HEK293 (cell line): Measurements from ENCODE around the gene CAV1.

ENCODE experiments used
- CTCF ChIA-PET: fragments of 350-600 bp; formaldehyde crosslinking; extraction: SDS; loops from one replicate; lab custom pipeline; 2021; ENCODE audit warnings: antibody characterized with exemption; lab: Yijun Ruan, JAX
- POLR2A ChIA-PET: fragments of 300-600 bp; formaldehyde crosslinking; extraction: SDS; loops from one replicate; lab custom pipeline; 2020; ENCODE audit warnings: antibody characterized with exemption, inconsistent platforms; lab: Yijun Ruan, JAX
- H3K27ac ChIP-seq: fragments of 200-500 bp; sonication (Bioruptor generic); 2 replicates; pipeline ENCODE4 v1.5.1; 2014; ENCODE audit warnings: low read depth, low read length, control low read depth, inconsistent platforms; ENCODE audit errors: extremely low read depth
- H3K36me3 ChIP-seq, 2 experiments: fragments of 200-500 bp in 1 of 2; sonication (Bioruptor generic) in 1 of 2; 1 replicate in 1 of 2; 2 replicates in 1 of 2; pipeline ENCODE4 v1.5.1; 2014 to 2017; ENCODE audit warnings: inconsistent platforms in 2 of 2, low read length in 2 of 2; ENCODE audit not compliant: control insufficient read depth in 2 of 2, insufficient read depth in 1 of 2
- H3K4me1 ChIP-seq: fragments of 200-500 bp; sonication (Bioruptor generic); 2 replicates; pipeline ENCODE4 v1.5.1; 2014; ENCODE audit warnings: mild to moderate bottlenecking, low read length, inconsistent platforms; ENCODE audit not compliant: control insufficient read depth, insufficient read depth
- H3K4me3 ChIP-seq: 2 replicates; pipeline ENCODE4 v1.5.1; 2011; ENCODE audit warnings: low read depth, mild to moderate bottlenecking, control low read depth, low read length, moderate library complexity
- H3K9me3 ChIP-seq: fragments of 200-500 bp; sonication (Bioruptor generic); 2 replicates; pipeline ENCODE4 v1.5.1; 2014; ENCODE audit warnings: low read depth, low read length, inconsistent platforms; ENCODE audit not compliant: control insufficient read depth, insufficient read depth
- BCL11B ChIP-seq: fragments of 450-650 bp; formaldehyde crosslinking; IDR thresholded peaks from 2 replicates; pipeline ENCODE4 v1.5.1; 2016; ENCODE audit warnings: low read depth, missing biosample characterization, missing genetic modification characterization
- CTCF ChIP-seq: fragments of 450-650 bp; formaldehyde crosslinking; IDR thresholded peaks from 2 replicates; pipeline ENCODE4 v1.5.1; 2016; ENCODE audit warnings: missing biosample characterization, missing genetic modification characterization
- GFI1B ChIP-seq: fragments of 450-650 bp; formaldehyde crosslinking; IDR thresholded peaks from 2 replicates; pipeline ENCODE4 v1.5.1; 2016; ENCODE audit warnings: missing biosample characterization, missing genetic modification characterization
- PRDM2 ChIP-seq: fragments of 450-650 bp; formaldehyde crosslinking; IDR thresholded peaks from 2 replicates; pipeline ENCODE4 v1.5.1; 2016; ENCODE audit warnings: missing biosample characterization, missing genetic modification characterization, borderline replicate concordance
- TSHZ1 ChIP-seq: fragments of 450-650 bp; formaldehyde crosslinking; IDR thresholded peaks from 2 replicates; pipeline ENCODE4 v1.5.1; 2016; ENCODE audit warnings: missing biosample characterization, missing genetic modification characterization, borderline replicate concordance
- ZBTB17 ChIP-seq: fragments of 450-650 bp; formaldehyde crosslinking; IDR thresholded peaks from 2 replicates; pipeline ENCODE4 v1.5.1; 2016; ENCODE audit warnings: missing biosample characterization, missing genetic modification characterization
- ZBTB7A ChIP-seq: fragments of 450-650 bp; formaldehyde crosslinking; IDR thresholded peaks from 2 replicates; pipeline ENCODE4 v1.5.1; 2016; ENCODE audit warnings: low read depth, missing biosample characterization, missing genetic modification characterization
- ZBTB8A ChIP-seq: fragments of 450-650 bp; formaldehyde crosslinking; IDR thresholded peaks from 2 replicates; pipeline ENCODE4 v1.5.1; 2016; ENCODE audit warnings: missing biosample characterization, missing genetic modification characterization
- ZNF175 ChIP-seq: fragments of 450-650 bp; formaldehyde crosslinking; IDR thresholded peaks from 2 replicates; pipeline ENCODE4 v1.5.1; 2016; ENCODE audit warnings: missing biosample characterization, missing genetic modification characterization
- ZNF24 ChIP-seq: fragments of 450-650 bp; formaldehyde crosslinking; IDR thresholded peaks from 2 replicates; pipeline ENCODE4 v1.5.1; 2016; ENCODE audit warnings: missing biosample characterization, missing genetic modification characterization
- ZNF274 ChIP-seq, 2 experiments: fragments of 200-500 bp in 1 of 2; fragments of 450-650 bp in 1 of 2; sonication (Bioruptor generic) in 1 of 2; formaldehyde crosslinking in 1 of 2; IDR thresholded peaks; 2 replicates each; pipeline versions ENCODE4 v1.5.1 to v1.6.1; 2014 to 2016; ENCODE audit warnings: borderline replicate concordance in 1 of 2, inconsistent platforms in 1 of 2, low read length in 1 of 2, missing biosample characterization in 1 of 2, missing genetic modification characterization in 1 of 2
- ZNF398 ChIP-seq: fragments of 450-650 bp; formaldehyde crosslinking; IDR thresholded peaks from 2 replicates; pipeline ENCODE4 v1.5.1; 2017; ENCODE audit warnings: missing biosample characterization, missing genetic modification characterization
- ZNF692 ChIP-seq: fragments of 450-650 bp; formaldehyde crosslinking; IDR thresholded peaks from 2 replicates; pipeline ENCODE4 v1.5.1; 2016; ENCODE audit warnings: missing biosample characterization, missing genetic modification characterization
- ZNF837 ChIP-seq: fragments of 450-650 bp; formaldehyde crosslinking; IDR thresholded peaks from 2 replicates; pipeline ENCODE4 v1.5.1; 2016; ENCODE audit warnings: missing biosample characterization, missing genetic modification characterization
- ZSCAN23 ChIP-seq: fragments of 450-650 bp; formaldehyde crosslinking; IDR thresholded peaks from 2 replicates; pipeline ENCODE4 v1.5.1; 2016; ENCODE audit warnings: missing biosample characterization, missing genetic modification characterization
- ZSCAN5A ChIP-seq: fragments of 450-650 bp; formaldehyde crosslinking; IDR thresholded peaks from 2 replicates; pipeline ENCODE4 v1.5.1; 2016; ENCODE audit warnings: missing biosample characterization, missing genetic modification characterization

CAV1 gene

GRCh38 chr7:116495736-116496135, 29.1 kb upstream of the CAV1 start (continued):
- TF ChIP-seq CTCF (tag by site-specific recombination) (peak; percentile 17; the same call in 1 of the 2 replicates), ZNF24 (tag by site-specific recombination) (no peak), ZBTB8A (tag by site-specific recombination) (no peak)

GRCh38 chr7:116496653-116497052, 28.2 kb upstream of the CAV1 start:
- CTCF ChIA-PET: interaction anchor here (0.8 kb wide), 1 partner anchor 58 kb away, joined by 4 read pairs; no protein-coding TSS in a partner anchor
- POLR2A ChIA-PET: interaction anchor here (0.6 kb wide), 1 partner anchor 105 kb away, joined by 3 read pairs; no protein-coding TSS in a partner anchor
- TF ChIP-seq PRDM2 (tag by site-specific recombination) (no peak), ZBTB17 (tag by site-specific recombination) (no peak), ZSCAN23 (tag by site-specific recombination) (no peak), ZNF274 (IDR thresholded peaks at IDR 0.05; ENCODE audit: low read length) (no peak), ZNF274 (tag by site-specific recombination; IDR thresholded peaks at IDR 0.05; ENCODE audit: borderline replicate concordance) (no peak), ZNF175 (tag by site-specific recombination) (no peak), GFI1B (no peak), ZNF398 (tag by site-specific recombination) (no peak), ZNF692 (tag by site-specific recombination) (no peak), BCL11B (tag by site-specific recombination) (no peak), ZNF837 (tag by site-specific recombination) (no peak), TSHZ1 (tag by site-specific recombination) (no peak), ZSCAN5A (tag by site-specific recombination) (no peak), ZBTB7A (tag by site-specific recombination) (no peak)
- H3K4me3 ChIP-seq: no peak overlapping the region
- peaks cover 4% of the 10 kb centered on the region; the same call in 1 of the 2 replicates for H3K4me1 ChIP-seq
- no peaks in the 10 kb centered on the region for H3K36me3 ChIP-seq
- no peak overlapping the region for H3K27ac ChIP-seq
- H3K9me3 ChIP-seq: no peaks in the 10 kb centered on the region
